BLaER1 (cell line): ENCODE data around the gene ZNF628.

Experiments used
- H3K27ac ChIP-seq: shearing (Covaris generic); formaldehyde crosslinking; 2 replicates; pipeline ENCODE4 v1.8.1; 2022
- H3K27me3 ChIP-seq: shearing (Covaris generic); formaldehyde crosslinking; 2 replicates; pipeline ENCODE4 v1.8.1; 2022
- H3K36me3 ChIP-seq: shearing (Covaris generic); formaldehyde crosslinking; 2 replicates; pipeline ENCODE4 v1.8.1; 2022
- H3K4me1 ChIP-seq: shearing (Covaris generic); formaldehyde crosslinking; 2 replicates; pipeline ENCODE4 v1.8.1; 2022
- H3K4me2 ChIP-seq: shearing (Covaris generic); formaldehyde crosslinking; 2 replicates; pipeline ENCODE4 v1.8.1; 2022
- H3K4me3 ChIP-seq: shearing (Covaris generic); formaldehyde crosslinking; 2 replicates; pipeline ENCODE4 v1.8.1; 2022
- H3K9ac ChIP-seq: shearing (Covaris generic); formaldehyde crosslinking; 2 replicates; pipeline ENCODE4 v1.8.1; 2022
- H3K9me3 ChIP-seq: shearing (Covaris generic); formaldehyde crosslinking; 2 replicates; pipeline ENCODE4 v1.8.1; 2022
- H4K20me1 ChIP-seq: shearing (Covaris generic); formaldehyde crosslinking; 2 replicates; pipeline ENCODE4 v1.8.1; 2022
- Cebpa-rat ChIP-seq: shearing (Covaris generic); IDR thresholded peaks from 2 replicates; pipeline ENCODE4 v1.8.1; 2022

Gene ZNF628

DNA sequence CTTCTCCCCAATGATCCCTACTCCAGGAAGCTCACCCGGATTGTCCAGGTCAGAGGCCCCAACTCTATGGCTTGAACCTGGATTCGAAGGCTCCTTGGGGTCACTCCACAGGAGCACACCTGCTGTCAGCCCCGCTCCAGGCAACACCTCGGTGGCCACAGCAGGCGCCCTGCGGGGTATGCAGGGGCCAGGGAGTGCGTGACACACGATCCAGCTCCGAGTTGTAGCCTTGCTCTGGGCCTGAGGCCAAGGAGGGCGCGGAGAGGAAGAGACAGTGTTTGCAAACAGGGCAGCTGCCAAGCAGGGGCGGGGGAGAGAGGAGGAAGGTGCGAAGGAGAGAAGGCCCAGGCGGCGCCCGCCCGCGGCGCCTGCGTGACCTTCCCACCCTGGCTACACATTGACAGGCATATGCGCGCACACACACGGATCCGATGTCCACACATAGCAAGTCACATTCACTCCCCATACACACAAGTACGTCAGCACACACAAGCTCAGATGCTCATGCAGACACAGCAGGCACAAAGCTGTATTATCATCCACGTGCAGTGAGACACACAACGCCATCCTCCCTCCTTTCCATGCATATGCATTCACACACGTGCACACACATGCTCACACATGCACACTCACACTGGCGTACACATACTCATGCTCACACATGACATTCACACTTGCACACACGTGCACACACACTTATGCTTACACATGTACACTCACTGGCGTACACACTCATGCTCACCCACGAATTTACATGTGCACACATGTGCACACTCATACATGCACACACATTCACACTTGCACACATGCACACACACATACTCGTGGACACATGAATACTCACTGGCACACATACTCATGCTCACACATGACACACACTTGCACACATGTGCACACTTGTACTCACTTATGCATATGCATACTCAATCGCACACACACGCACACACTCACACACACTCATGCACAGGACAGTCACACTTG, 50.1 kb downstream of the ZNF628 start:
- Histone ChIP-seq H3K4me3 (no peak overlapping the region), H3K27me3 (no peaks in the 10 kb centered on the region), H3K36me3 (no peaks in the 10 kb centered on the region), H3K9ac (no peak overlapping the region), H3K27ac (no peak overlapping the region; the same call in 1 of the 2 replicates), H3K4me2 (no peak overlapping the region), H4K20me1 (no peaks in the 10 kb centered on the region), H3K4me1 (peaks cover 24% of the 10 kb centered on the region), H3K9me3 (no peaks in the 10 kb centered on the region)
- no peak for TF ChIP-seq Cebpa-rat

DNA sequence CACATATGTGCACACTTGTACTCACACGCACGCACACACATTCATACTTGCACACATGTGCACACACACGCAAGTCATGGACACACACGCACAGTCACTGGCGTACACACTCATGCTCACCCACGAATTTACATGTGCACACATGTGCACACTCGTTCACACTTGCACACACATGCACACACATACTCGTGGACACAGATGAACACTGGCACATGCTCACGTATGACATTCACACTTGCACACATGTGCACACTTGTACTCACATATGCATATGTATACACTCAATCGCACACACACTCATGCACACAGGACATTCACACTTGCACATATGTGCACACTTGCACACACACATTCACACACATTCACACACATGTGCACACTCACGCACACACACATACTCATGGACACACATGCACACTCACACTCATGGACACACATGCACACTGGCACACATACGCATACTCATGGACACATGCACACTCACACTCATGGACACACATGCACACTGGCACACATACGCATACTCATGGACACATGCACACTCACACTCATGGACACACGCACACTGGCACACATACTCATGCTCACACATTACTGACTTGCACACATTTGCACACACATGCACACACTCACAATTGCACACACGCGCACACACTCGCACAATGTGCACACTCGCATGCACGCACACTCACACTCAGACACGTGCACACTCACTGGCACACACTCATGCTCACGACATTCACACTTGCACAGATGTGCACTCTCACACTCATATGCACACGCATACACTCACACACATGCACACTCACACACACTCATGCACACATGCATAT, 51.0 kb downstream of the ZNF628 start:
- no peak overlapping the region for H3K9ac ChIP-seq
- H4K20me1 ChIP-seq = no peaks in the 10 kb centered on the region
- peaks cover 24% of the 10 kb centered on the region for H3K4me1 ChIP-seq
- H3K9me3 ChIP-seq = no peaks in the 10 kb centered on the region
- H3K4me2 ChIP-seq = no peak overlapping the region
- no peaks in the 10 kb centered on the region for H3K36me3 ChIP-seq
- no peak overlapping the region for H3K27ac ChIP-seq
- no peak overlapping the region for H3K4me3 ChIP-seq
- no peak for TF ChIP-seq Cebpa-rat
- H3K27me3 ChIP-seq = no peaks in the 10 kb centered on the region

DNA sequence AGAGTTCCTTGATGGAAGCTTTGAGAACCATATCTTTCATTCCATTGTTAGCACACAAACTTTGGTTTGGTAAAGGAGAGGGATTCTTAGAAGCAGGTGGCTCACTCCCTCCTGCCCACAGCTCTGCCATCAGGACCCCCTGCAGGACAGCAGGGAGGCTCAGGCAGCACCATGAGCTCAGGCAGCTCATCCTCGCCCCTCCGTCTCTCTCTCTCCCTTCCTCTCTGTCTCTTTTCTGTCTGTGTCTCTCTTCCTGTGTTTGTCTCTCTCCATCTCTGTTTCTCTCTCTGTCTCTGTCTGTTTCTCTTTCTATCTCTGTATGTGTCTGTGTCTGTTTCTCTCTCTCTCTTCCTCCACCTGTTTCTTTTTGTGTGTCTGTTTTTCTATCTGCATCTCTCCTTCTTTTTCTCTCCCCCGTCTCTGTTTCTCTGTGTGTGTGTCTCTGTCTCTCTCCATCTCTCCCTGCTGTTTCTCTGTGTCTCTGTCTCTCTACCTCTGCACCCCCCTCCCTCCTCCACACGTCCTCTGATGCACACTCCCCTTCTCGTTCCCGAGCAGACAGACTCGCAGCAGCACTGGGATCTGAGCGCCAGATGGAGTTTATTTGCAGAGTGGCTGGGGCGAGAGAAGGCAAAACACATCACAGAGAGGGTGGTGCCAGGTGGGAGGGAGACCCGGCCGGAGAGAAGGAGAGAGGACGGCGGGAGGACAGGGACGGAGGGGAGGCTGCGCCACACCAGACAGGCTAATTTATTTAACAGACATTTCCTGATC, 51.8 kb downstream of the ZNF628 start:
- H3K27me3 ChIP-seq = no peaks in the 10 kb centered on the region
- no peaks in the 10 kb centered on the region for H3K36me3 ChIP-seq
- no peaks in the 10 kb centered on the region for H4K20me1 ChIP-seq
- H3K4me1 ChIP-seq = peaks cover 24% of the 10 kb centered on the region
- H3K9me3 ChIP-seq = no peaks in the 10 kb centered on the region
- H3K4me2 ChIP-seq = no peak overlapping the region
- no peak overlapping the region for H3K9ac ChIP-seq
- TF ChIP-seq Cebpa-rat = no peak
- no peak overlapping the region for H3K27ac ChIP-seq
- no peak overlapping the region for H3K4me3 ChIP-seq

DNA sequence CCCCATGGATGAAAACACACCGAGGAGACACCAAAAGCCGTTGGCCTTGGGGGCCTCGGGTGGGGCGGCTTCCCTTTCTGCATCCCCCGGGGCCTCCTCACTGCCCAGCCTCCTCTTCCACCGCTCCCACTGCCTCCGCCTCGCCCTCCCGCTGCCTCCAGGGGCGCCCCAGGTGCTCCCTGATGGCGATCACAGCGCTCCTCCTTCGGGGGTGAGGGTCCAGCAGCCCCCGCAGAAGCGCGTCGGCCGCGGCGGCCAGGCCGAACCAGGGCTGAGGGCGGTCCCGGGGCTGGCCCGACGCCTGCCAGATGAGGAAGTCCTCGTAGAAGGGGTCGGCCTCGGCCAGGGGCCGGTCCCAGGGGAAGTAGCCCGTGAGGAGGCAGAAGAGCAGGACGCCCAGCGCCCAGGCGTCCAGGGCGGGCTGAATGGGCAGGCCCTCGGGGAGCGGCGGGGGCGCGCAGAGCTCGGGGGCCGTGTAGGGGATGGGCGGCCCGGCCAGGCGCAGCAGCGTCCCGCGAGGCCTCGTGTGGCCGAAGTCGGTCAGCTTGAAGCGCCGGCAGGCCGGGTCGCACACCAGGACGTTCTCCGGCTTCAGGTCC, 53.3 kb downstream of the ZNF628 start:
- Histone ChIP-seq H3K4me1 (peaks cover 24% of the 10 kb centered on the region), H3K27me3 (no peaks in the 10 kb centered on the region), H4K20me1 (no peaks in the 10 kb centered on the region), H3K9ac (no peak overlapping the region), H3K36me3 (no peaks in the 10 kb centered on the region), H3K4me2 (peak overlapping the region; percentile 34), H3K4me3 (no peak overlapping the region), H3K9me3 (no peaks in the 10 kb centered on the region), H3K27ac (peak overlapping the region; percentile 55)
- no peak for TF ChIP-seq Cebpa-rat

DNA sequence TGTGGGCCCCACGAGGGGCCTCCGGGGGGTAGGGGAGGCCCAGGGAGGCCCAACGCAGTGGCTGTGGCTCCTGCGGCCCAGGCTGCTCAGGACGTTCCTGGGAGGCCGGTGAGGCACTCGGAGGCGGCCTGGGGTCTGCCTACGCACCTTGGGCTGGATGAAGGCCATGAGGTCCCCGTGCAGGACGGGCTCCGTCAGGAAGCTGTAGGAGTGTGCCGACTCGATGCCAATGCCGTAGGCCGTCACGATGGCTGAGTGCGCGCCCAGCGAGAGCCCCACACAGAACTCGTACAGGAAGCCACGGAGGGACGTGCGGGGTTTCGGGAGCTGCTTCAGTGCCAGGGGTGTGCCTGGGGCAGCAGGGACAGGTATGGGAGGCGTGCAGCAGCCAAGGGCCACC, 54.6 kb downstream of the ZNF628 start:
- Histone ChIP-seq H3K36me3 (no peaks in the 10 kb centered on the region), H3K9ac (no peak overlapping the region), H3K27me3 (no peaks in the 10 kb centered on the region), H3K27ac (peak overlapping the region; percentile 35), H3K4me1 (peaks cover 24% of the 10 kb centered on the region), H3K4me2 (0 out of 2 replicates have a peak overlapping the region, but pooled peaks have one; percentile 19), H4K20me1 (no peaks in the 10 kb centered on the region), H3K4me3 (no peak overlapping the region), H3K9me3 (no peaks in the 10 kb centered on the region)
- TF ChIP-seq Cebpa-rat = no peak
